ENCODE results near the gene SPATA31E1.

DNA sequence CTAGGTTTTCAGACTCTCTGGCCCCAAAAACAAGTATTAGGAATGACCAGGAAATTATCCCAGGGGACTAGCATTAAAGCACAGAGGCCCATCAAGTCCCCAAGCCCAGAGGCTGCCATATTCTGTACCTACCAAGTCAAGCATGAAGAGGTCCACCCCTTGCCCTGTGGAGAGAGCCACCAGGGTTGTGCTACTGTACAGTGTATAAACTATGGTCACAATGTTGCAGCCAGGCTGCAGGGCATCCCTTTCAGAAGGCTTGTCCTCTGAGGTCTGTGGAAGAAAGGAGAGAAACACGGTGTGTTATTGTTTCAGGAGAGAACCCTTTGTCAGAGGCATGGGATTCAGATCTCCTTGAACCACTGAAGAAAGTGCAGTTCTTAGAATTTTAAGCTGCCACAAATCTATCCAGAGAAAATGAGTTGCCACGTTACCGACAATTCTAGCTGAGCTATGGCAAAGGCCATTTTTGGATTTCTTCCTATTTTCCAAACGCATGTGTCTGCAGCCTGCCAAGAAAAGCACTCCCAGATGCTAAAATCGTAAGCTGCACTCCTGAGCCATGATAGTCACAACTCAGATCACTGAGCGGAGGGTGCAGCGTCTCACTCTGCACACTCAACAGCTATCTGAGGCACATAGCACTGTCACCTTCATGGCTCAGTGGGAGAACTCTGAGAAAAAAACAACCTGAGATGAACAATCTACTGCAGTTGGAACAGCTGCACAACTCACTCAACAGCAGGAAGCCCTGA, 45.5 kb upstream of the SPATA31E1 start:
- TF ChIP-seq, protein P1, sequence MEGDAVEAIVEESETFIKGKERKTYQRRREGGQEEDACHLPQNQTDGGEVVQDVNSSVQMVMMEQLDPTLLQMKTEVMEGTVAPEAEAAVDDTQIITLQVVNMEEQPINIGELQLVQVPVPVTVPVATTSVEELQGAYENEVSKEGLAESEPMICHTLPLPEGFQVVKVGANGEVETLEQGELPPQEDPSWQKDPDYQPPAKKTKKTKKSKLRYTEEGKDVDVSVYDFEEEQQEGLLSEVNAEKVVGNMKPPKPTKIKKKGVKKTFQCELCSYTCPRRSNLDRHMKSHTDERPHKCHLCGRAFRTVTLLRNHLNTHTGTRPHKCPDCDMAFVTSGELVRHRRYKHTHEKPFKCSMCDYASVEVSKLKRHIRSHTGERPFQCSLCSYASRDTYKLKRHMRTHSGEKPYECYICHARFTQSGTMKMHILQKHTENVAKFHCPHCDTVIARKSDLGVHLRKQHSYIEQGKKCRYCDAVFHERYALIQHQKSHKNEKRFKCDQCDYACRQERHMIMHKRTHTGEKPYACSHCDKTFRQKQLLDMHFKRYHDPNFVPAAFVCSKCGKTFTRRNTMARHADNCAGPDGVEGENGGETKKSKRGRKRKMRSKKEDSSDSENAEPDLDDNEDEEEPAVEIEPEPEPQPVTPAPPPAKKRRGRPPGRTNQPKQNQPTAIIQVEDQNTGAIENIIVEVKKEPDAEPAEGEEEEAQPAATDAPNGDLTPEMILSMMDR (conservative IDR thresholded peaks at IDR 0.05; ENCODE audit: low read depth, low read length), result no peak
- no peak for TF ChIP-seq EZH2 (IDR thresholded peaks at IDR 0.05; ENCODE audit: borderline replicate concordance, low read depth, low read length, poor library complexity, severe bottlenecking)

All from A673 (cell line).